IPS DF 6.9 (cell line): ENCODE measurements around the gene COQ10A.

Source experiments
- DNase-seq: peaks from one replicate; pipeline ENCODE4 v3.0.0-alpha.2; 2013; ENCODE audit warnings: low read depth, low spot score
- H3K27ac ChIP-seq: one replicate; pipeline ENCODE4 v1.5.1; 2013; ENCODE audit warnings: low read length, control low read depth
- H3K27me3 ChIP-seq: 2 replicates; pipeline ENCODE4 v1.6.1; 2013; ENCODE audit warnings: mild to moderate bottlenecking, low read length; ENCODE audit not compliant: control insufficient read depth, insufficient read depth
- H3K36me3 ChIP-seq: 2 replicates; pipeline ENCODE4 v1.6.1; 2013; ENCODE audit warnings: low read length; ENCODE audit not compliant: control insufficient read depth, insufficient read depth
- H3K4me1 ChIP-seq: 2 replicates; pipeline ENCODE4 v1.6.1; 2013; ENCODE audit warnings: low read length; ENCODE audit not compliant: control insufficient read depth, insufficient read depth
- H3K4me3 ChIP-seq: 2 replicates; pipeline ENCODE4 v1.5.1; 2013; ENCODE audit warnings: mild to moderate bottlenecking, low read length
- H3K9me3 ChIP-seq: 2 replicates; pipeline ENCODE4 v1.6.1; 2013; ENCODE audit warnings: low read length, inconsistent platforms; ENCODE audit not compliant: control insufficient read depth, insufficient read depth
- WGBS: extraction: QIAGEN DNeasy Blood & Tissue Kit; methylation state at CpG from one replicate; pipeline ENCODE4 v1.1.7; 2013; ENCODE audit warnings: mixed read lengths, missing lambda C conversion rate; ENCODE audit not compliant: insufficient read length, insufficient coverage; 5-methylcytosine and 5-hydroxymethylcytosine counted together

Gene COQ10A

GRCh38 chr12:56243731-56244181 is 23.0 kb upstream of the COQ10A start:
- no peaks in the 10 kb centered on the region for H3K9me3 ChIP-seq
- H3K27ac ChIP-seq = no peak overlapping the region
- no peaks in the 10 kb centered on the region for H3K27me3 ChIP-seq
- H3K4me1 ChIP-seq = no peaks in the 10 kb centered on the region
- no peak for DNase-seq
- no peak overlapping the region for H3K4me3 ChIP-seq
- no CpG with 5 or more reads among the region's 3 CpGs for WGBS
- peaks cover 49% of the 10 kb centered on the region for H3K36me3 ChIP-seq

GRCh38 chr12:56244494-56244893 is 22.2 kb upstream of the COQ10A start:
- peaks cover 52% of the 10 kb centered on the region for H3K36me3 ChIP-seq
- WGBS = no CpG with 5 or more reads among the region's 14 CpGs

GRCh38 chr12:56247923-56248322 is 18.8 kb upstream of the COQ10A start:
- WGBS = no CpG with 5 or more reads among the region's 16 CpGs
- H3K27ac ChIP-seq = no peak overlapping the region
- H3K4me1 ChIP-seq = no peaks in the 10 kb centered on the region
- H3K4me3 ChIP-seq = no peak overlapping the region
- DNase-seq = no peak
- H3K27me3 ChIP-seq = no peaks in the 10 kb centered on the region
- peaks cover 54% of the 10 kb centered on the region for H3K36me3 ChIP-seq
- no peaks in the 10 kb centered on the region for H3K9me3 ChIP-seq

More at GRCh38 chr12:56244494-56244893, 22.2 kb upstream of the COQ10A start:
- Histone ChIP-seq H3K9me3 (no peaks in the 10 kb centered on the region), H3K4me3 (no peak overlapping the region), H3K27ac (no peak overlapping the region), H3K27me3 (no peaks in the 10 kb centered on the region), H3K4me1 (no peaks in the 10 kb centered on the region)
- no peak for DNase-seq

- Histone ChIP-seq H3K27me3 (no peaks in the 10 kb centered on the region), H3K27ac (no peak overlapping the region), H3K9me3 (no peaks in the 10 kb centered on the region), H3K36me3 (peaks cover 50% of the 10 kb centered on the region), H3K4me1 (no peaks in the 10 kb centered on the region), H3K4me3 (no peak overlapping the region)
- no CpG with 5 or more reads among the region's 8 CpGs for WGBS
- no peak for DNase-seq
Observed at GRCh38 chr12:56248711-56249110, 18.0 kb upstream of the COQ10A start.

- peaks cover 38% of the 10 kb centered on the region for H3K36me3 ChIP-seq
- WGBS = no CpG with 5 or more reads among the region's 3 CpGs
Observed at GRCh38 chr12:56252649-56253048, 14.1 kb upstream of the COQ10A start.

GRCh38 chr12:56253091-56253490 is 13.7 kb upstream of the COQ10A start:
- WGBS = no CpG with 5 or more reads among the region's 11 CpGs
- 0 out of 2 replicates have a peak, but pooled peaks cover 4% of the 10 kb centered on the region for H3K4me1 ChIP-seq
- H3K9me3 ChIP-seq = no peaks in the 10 kb centered on the region
- no peak overlapping the region for H3K27ac ChIP-seq
- peaks cover 34% of the 10 kb centered on the region for H3K36me3 ChIP-seq
- H3K27me3 ChIP-seq = no peaks in the 10 kb centered on the region
- no peak overlapping the region for H3K4me3 ChIP-seq
- DNase-seq = no peak

More at GRCh38 chr12:56252649-56253048, 14.1 kb upstream of the COQ10A start:
- Histone ChIP-seq H3K4me3 (no peak overlapping the region), H3K27ac (no peak overlapping the region), H3K9me3 (no peaks in the 10 kb centered on the region), H3K4me1 (0 out of 2 replicates have a peak, but pooled peaks cover 4% of the 10 kb centered on the region), H3K27me3 (no peaks in the 10 kb centered on the region)
- no peak for DNase-seq

- Histone ChIP-seq H3K27me3 (no peaks in the 10 kb centered on the region), H3K4me1 (0 out of 2 replicates have a peak, but pooled peaks cover 4% of the 10 kb centered on the region), H3K27ac (no peak overlapping the region), H3K9me3 (no peaks in the 10 kb centered on the region), H3K4me3 (no peak overlapping the region), H3K36me3 (peaks cover 23% of the 10 kb centered on the region)
- WGBS = no CpG with 5 or more reads among the region's 7 CpGs
- no peak for DNase-seq
Observed at GRCh38 chr12:56255671-56256070, 11.1 kb upstream of the COQ10A start.

- H3K36me3 ChIP-seq = peaks cover 23% of the 10 kb centered on the region
- DNase-seq = no peak
- H3K9me3 ChIP-seq = no peaks in the 10 kb centered on the region
- H3K4me3 ChIP-seq = no peak overlapping the region
- WGBS = no CpG with 5 or more reads among the region's 4 CpGs
- H3K4me1 ChIP-seq = 0 out of 2 replicates have a peak, but pooled peaks cover 4% of the 10 kb centered on the region
- no peaks in the 10 kb centered on the region for H3K27me3 ChIP-seq
- no peak overlapping the region for H3K27ac ChIP-seq
Observed at GRCh38 chr12:56256326-56256960, 10.3 kb upstream of the COQ10A start.

GRCh38 chr12:56257071-56257470 is 9.7 kb upstream of the COQ10A start:
- Histone ChIP-seq H3K4me1 (0 out of 2 replicates have a peak, but pooled peaks cover 4% of the 10 kb centered on the region), H3K9me3 (no peaks in the 10 kb centered on the region), H3K4me3 (no peak overlapping the region; the same call in 1 of the 2 replicates), H3K27ac (no peak overlapping the region), H3K36me3 (peaks cover 18% of the 10 kb centered on the region), H3K27me3 (no peaks in the 10 kb centered on the region)
- no CpG with 5 or more reads among the region's 8 CpGs for WGBS
- no peak for DNase-seq

GRCh38 chr12:56257491-56258067 is 9.2 kb upstream of the COQ10A start:
- Histone ChIP-seq H3K36me3 (peaks cover 16% of the 10 kb centered on the region), H3K4me3 (peak overlapping the region; percentile 97), H3K4me1 (0 out of 2 replicates have a peak, but pooled peaks cover 4% of the 10 kb centered on the region), H3K27me3 (no peaks in the 10 kb centered on the region), H3K9me3 (no peaks in the 10 kb centered on the region), H3K27ac (no peak overlapping the region)
- no peak for DNase-seq
- no CpG with 5 or more reads among the region's 27 CpGs for WGBS
